ENCODE measurements around the gene PRMT7.

PRMT7 gene

DNA sequence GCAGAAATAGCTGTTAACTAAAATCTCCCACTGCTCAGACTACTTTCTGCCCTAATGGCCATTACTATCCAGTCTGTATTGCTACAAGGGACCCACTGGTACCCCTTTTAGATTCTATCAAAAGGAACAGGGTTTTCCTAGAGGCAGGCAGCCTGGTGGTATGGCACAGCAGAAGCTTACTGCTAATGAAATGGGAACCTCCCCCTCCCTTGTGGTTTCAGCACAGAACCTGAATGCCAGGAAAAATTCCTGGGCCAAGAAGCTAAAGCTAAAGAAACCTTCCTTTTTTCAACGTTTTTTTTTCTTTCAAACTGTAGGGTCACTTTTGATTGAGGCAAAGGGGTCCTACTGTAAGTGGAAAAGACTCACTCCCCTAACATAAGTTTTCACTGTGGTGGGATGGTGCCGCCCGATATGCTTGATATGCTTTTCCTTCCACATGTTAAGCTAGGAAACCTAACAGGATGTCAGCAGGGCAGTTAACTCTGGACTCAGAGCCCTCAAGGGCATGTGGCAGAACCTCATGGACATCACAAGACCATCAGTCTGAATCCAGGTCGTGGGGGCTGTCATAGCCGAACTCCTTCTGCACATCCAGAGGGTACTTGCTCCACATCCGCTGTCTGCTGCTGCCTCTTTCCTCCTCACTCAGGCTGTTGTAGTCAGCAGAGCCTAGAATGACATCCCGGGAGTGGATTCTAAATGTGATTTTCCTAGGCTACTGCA, 9.9 kb upstream of the PRMT7 start:
- DNase-seq (ENCODE audit: low read depth in 2 of 2) = no peak

DNA sequence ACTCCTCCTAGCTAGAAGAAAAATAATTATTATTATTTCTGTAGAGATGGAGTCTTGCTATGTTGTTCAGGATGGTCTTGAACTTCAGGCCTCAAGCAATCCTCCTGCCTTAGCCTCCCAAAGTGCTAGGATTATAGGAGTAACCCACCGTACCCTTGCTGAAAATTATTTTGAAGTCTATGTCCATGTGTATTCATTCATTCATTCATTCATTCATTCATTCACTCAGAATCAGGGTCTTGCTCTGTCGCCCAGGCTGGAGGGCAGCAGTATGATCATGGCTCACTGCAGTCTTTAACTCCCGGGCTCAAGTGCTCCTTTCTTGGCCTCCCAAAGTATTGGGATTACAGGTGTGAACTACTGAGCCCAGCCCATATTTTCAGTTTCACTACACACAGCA, 4.2 kb upstream of the PRMT7 start:
- DNase-seq (ENCODE audit: low read depth in 2 of 2) = no peak

DNA sequence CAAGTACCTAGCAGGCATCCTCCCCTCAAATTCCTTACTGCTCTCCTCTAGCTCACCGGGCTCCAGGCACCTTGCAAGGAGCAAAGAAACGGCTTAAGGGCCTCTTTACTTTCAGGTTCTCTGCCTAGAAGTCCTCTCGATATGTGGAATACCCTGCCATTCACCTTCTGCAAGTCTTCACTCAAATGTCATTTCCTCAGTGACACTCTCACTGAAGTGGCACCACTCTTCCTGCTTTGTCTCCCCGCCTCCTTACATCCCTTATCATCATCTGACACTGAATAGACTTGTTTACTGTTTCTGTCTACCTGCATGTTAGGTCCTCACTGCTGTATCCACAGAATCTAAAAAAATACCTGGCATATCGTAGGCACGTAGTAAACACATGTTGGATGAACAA, 1.0 kb upstream of the PRMT7 start:
- no peak for DNase-seq (ENCODE audit: low read depth in 2 of 2)

DNA sequence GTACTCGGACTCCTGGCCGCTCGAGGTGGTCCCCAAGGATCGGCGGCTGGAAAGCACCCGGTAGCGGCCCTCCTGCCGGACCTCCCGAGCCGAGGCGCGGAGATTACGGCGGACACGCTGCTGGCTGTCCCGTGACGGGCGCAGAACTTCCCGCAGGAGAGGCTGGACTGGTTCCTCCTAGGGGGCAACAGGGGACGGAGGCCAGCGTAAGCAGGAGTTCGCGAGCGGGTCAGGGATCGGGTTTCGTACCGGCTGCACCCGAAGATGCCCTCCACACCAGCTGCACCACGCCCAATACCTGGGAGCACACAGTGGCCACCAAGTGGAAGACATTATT, 414 bp upstream of the PRMT7 start:
- no peak for DNase-seq (ENCODE audit: low read depth in 2 of 2)

DNA sequence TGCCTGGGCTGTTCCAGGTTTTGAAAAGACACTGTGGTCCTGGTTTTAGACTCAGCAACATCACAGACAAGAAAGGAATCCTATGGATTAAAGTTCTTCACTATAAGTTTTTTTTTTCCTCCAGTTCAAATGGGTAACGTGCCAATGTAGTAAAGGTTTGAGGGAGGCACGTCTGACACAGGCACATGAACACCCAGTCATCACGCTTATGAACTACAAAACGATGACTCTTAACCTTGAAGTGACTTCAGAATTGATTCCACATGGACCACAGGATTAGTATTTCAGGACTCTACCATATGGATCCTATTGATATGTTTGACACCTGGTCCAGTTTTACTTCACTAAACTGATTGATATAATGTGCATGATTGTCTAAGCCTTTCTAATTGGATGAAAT, 2.3 kb downstream of the PRMT7 start:
- no peak for DNase-seq (ENCODE audit: low read depth in 2 of 2)

DNA sequence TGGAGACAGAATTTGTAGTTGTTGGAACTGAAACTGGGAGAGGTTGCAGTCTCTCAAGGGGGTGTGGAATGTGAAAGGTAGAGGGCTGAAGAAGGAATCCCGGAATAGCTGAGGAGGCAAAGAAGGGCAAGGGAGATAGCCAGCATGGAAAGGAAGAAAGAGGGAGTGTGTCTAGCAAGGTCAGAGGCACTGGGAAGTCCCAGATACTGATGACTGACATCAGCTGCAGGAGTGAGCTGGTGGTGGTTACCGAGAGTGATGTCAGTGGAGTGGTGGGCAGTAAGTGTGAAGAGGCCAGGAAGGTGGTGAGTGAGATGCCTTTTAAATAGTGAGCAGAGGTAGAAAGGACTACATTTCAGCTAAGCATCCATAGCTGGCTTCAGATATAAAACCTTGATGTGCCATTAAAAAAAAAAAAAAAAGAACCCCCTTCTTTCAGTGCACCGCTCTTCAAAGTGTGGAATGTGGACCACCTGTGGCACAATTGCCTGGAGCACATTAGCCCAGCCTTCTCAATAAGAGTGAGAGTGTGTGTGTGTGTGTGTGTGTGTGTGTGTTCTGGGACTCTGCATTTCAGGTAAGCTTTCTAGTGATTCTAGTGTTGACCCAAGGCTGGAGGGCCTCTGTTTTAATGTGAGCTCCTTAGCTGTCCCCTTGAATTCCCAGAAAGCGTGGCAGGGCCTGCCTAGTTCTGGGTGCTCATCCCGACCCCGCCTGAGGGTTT, 8.5 kb downstream of the PRMT7 start:
- peak; percentile 30 to 59 for DNase-seq (ENCODE audit: low read depth in 2 of 2)

DNA sequence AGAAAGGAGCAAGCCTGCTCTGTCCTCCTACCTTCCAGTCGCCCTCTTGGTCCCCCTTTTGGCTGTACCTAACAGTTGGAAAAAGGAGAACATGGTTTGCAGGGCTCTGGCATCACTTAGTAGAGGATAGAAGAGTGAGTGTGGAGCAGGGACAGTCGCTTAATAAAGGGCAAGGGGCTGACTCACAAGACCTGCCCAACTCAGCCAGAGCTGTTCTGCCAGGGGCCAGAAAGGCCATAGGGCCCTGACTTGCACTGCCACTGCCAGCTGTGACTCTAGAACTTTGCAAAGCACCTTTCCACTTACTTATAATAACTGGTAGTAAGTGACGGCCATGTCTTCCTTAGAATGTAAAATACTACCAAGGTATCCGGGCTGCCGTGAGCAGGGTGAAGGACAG, 13.5 kb downstream of the PRMT7 start:
- DNase-seq (ENCODE audit: low read depth in 2 of 2) = no peak

DNA sequence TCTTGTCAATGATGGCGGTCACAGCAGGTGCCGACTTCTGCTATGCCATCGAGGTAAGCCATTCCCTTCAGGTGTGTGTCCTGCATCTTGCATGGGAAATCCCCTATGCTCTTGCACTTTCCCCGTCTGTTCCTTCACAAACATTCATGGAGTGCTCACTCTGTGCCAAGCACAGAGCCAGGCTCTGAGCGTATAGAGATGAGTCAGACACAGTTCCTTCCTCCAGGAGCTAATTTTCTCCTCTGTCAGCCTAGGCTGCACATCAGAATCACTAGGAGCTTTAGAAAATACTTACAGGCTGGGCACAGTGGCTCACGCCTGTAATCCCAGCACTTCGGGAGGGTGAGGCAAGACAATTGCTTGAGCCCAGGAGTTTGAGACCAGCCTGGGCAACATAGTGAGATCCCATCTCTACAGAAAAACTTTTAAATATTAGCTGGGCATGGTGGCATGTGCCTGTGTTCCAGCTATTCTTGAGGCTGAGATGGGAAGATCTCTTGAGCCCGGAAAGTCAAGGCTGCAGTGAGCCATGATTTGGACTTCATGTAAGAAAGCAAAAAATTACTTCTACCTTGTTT, 14.1 kb downstream of the PRMT7 start:
- DNase-seq (ENCODE audit: low read depth in 2 of 2) = no peak

DNA sequence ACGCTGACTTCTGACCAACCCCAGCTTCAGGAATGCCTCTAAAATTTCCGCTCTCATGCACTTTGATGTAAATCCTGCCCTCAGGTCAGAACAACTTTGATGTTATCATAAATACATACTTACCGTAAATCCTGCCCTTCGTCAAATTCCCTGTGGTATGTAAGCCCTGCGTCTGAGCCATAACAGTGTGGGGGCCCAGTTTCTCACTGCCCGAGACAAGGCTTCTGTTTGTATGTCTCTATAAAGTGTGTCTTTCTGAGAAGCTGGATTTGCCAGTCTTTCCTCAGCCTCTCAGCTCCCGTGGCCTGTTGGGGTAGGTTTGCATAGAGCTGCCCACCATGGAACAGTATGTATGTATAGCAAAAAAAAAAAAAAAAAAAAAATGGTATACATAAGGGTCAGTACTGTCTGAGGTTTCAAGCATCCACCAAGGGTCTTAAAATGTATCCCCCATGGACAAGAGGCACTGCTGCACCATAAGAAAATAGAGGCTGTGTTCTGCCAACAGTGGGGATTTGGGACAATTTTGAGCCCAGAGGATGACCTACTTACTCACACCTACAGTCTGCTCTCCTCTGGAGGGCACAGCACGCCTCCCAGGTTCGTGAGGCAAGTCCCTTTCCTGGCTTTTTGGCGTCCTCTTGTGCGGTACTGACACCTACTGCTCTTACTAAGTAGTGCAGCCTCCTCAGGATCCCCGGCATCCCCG, 17.5 kb downstream of the PRMT7 start:
- peak; percentile 64 to 74 for DNase-seq (ENCODE audit: low read depth in 2 of 2)

DNA sequence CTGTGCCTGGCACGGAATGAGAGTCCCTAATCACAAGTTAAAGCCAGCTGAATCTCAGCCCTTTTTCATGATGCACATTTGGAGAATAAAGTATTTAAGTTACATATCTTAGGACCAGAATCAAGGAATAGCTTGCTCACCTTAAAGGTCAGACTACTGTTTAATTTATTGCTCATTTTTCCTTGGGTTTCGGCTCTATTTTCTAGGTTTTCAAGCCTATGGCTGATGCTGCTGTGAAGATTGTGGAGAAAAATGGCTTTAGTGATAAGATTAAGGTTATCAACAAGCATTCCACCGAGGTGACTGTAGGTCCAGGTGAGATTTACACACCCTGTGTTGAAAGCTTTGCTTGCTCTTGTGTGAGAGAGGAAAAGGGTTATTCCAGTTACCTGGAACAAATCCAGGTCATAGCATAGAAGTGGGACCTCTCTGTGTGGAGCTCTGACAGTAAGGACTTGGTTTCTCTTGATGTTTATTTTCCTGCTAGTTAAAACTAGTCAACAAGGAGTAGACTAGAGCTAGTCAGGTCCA, 18.1 kb downstream of the PRMT7 start:
- DNase-seq (ENCODE audit: low read depth in 2 of 2) = no peak

DNA sequence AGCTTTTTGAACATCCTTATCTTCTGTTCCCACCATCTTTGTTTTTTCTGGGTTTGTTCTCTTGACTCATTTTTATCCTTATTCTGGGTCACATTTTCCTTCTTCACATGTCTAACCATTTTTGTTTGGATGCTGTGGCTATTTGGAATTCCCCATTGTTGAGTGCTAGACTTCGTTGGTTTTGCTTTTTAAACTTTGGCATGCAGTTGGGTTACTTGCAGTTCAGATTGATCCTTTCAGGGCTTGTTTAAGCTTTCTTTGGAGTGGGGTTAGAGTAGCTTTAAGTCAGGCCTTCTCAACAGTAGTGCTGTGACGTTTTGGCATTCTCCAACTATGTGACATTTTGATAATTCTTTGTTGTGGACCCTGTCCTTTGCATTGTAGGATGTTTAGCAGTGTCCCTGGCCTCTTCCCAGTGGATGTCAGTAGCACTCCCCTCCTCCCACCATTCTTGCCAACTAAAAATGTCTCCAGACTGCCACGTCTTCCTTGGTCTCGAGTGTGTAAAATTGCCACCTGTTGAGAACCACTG, 21.1 kb downstream of the PRMT7 start:
- no peak for DNase-seq (ENCODE audit: low read depth in 2 of 2)

DNA sequence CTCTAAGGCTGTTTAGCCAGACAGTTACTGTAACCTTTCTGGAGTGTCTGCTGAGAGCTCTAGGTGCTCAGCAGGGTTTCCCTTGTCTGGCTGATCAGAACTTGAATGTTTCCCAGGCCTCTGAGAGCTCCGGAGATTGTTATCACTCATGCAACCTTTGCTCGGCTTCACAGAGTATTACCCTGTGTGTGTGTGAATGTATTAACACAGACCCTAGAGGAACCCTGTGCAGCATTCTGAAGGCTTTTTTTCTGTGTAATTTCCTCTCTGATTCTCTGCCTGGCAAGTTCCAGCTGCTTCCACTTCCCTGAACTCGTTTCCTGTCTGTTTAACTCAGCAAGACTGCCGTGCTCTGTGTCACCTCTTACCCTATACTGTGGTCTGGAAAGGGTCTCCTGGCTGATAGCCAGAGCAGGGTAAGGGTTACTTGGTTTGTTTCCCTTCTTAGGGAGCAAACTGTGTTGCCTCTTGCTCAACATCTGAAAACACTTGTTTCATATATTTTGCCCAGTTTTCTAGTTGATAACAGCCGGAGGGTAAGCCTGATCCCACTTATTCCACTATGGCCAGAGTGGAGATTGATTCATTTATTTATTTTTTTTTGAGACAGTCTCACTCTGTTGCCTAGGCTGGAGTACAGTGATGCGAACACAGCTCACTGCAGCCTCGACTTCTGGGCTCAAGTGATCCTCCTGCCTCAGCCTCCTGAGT, 21.7 kb downstream of the PRMT7 start:
- DNase-seq (ENCODE audit: low read depth in 2 of 2) = no peak

DNA sequence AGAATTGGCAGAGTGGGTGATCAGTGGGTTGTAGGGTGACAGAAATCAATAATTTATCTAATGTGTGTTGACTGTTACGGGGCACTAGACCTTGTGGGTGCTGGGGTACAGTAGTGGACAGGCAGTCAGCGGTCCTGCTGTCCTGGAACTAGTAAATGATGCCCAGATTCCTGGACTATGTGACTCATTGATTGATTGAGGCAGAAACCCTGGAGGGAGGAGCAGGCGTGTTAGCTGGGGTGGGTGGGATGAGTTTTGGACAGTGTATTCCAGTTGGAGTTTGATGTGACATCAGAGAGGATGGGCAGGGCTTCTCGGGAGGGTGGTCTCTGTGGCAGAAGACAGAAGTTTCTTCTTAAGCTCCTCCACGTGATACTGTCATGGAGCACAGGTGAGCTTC, 24.4 kb downstream of the PRMT7 start:
- DNase-seq (ENCODE audit: low read depth in 2 of 2) = no peak

DNA sequence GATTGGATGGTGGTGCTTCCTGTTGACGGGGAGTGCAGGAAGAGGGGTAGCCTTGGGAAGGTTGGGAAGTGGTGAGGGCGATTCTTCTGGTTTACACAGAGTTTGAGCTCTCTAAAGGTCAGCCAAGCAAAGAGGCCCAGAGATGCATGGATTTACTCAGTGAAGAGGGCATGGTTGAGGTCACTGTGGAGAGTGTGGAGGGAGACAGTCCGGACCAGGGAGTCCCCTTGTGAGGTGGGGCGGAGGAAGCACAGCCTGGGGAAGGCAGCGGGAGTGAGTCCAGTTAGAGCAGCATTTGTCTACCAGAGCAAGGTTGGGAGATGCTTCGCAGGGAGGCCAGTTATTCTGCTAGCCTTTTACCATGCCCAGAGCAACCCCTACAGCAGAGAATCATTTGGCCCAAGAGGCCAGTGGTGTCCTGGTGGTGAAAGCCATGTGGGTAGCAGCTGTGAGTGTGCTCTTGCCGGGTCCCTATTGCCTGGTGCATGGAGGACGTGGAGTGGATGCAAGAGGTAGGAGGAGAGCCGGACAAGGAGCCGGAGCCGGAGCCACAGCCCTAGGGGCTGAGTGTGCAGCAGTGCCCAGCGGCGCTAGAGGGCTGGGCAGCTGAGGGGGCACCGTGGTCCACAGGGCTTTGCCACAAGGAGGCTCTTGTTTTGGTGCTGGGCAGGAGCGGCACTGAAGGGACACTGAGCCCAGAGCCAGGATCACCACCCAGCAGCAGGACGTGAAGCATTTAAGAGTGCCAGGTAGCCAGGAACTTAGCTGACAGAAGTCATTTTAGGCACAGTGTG, 27.7 kb downstream of the PRMT7 start:
- no peak for DNase-seq (ENCODE audit: low read depth in 2 of 2)

DNA sequence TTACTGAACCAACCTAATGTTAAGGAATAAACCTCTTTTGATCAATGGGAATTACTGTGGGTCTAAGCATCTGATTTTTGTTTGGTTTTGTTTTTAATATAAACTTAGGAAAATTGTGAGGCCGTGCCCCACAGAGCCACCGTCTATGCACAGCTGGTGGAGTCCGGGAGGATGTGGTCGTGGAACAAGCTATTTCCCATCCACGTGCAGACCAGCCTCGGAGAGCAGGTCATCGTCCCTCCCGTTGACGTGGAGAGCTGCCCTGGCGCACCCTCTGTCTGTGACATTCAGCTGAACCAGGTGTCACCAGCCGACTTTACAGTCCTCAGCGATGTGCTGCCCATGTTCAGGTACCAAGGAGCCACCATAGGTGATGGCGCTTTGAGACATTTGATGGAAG, 28.4 kb downstream of the PRMT7 start:
- no peak for DNase-seq (ENCODE audit: low read depth in 2 of 2)

DNA sequence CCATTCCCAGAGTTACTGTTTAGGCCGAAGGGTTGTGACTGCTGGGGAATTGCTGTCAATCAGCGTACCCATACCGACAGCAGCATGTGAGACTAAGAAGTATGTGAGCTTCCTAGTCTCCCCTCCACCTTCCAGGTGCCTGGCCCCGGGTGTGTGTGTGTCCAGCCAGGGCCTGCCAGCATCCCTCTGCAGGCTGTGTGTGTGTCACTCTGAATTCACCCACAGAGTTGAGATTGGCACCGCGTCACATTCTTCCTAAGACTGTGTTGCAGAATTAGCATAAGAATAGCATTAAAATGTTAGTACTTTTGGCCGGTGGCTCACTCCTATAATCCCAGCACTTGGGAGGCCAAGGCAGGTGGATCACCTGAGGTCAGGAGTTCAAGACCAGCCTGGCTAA, 31.8 kb downstream of the PRMT7 start:
- no peak for DNase-seq (ENCODE audit: low read depth in 2 of 2)

DNA sequence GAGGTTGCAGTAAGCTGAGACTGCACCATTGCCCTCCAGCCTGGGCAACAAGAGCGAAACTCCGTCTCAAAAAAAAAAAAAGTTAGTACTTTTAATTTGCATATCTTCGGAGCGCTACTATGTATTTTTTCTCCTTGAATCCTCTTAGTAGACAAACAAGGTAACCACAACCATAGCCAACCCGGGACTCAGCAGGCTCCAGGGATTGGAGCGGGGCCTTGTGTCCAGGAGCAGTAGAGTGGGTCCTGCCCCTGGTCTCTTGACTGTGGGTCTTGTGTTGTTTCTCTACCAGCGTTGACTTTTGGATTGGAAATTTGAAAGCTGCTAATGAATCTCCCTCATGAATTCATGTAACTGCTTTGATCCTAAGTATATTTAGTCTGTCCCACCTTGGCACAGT, 32.3 kb downstream of the PRMT7 start:
- DNase-seq (ENCODE audit: low read depth in 2 of 2) = no peak

DNA sequence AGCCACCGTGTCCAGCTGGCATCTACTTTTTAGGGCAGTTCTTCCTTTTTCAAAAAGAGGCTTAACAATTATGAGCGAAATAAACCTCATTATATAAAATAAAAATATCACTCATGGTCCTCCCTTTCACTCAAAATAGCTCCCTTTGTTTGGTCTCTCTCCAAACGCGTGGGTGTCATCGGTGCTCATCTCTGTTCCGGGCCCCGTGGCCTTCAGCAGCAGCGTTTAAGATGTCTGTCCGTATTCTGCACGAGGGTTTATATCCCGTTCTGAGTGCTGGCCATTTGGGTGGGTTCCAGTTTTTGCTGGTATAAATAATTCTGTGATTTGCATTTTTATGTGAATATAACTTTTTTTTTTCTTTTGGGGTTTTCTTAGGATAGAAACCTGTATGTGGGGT, 33.4 kb downstream of the PRMT7 start:
- no peak for DNase-seq (ENCODE audit: low read depth in 2 of 2)

DNA sequence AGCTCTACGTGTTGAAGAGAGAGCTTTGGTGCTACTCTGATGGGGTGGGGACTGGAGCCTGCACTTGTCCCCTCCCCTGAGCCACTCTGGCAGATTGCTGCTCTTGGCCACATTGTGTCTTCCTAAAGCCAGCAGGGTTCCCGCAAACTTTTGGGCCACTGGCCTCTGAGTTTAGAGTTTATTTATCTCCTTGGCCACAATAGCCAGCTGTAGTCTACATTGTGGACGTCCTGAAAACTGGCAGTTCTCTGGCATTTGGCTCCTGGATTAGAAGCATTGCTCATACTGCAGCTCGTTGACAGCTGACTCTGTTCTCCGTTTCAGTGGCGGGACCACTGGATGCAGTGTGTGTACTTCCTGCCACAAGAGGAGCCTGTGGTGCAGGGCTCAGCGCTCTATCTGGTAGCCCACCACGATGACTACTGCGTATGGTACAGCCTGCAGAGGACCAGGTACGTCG, 34.6 kb downstream of the PRMT7 start:
- no peak for DNase-seq (ENCODE audit: low read depth in 2 of 2)

DNA sequence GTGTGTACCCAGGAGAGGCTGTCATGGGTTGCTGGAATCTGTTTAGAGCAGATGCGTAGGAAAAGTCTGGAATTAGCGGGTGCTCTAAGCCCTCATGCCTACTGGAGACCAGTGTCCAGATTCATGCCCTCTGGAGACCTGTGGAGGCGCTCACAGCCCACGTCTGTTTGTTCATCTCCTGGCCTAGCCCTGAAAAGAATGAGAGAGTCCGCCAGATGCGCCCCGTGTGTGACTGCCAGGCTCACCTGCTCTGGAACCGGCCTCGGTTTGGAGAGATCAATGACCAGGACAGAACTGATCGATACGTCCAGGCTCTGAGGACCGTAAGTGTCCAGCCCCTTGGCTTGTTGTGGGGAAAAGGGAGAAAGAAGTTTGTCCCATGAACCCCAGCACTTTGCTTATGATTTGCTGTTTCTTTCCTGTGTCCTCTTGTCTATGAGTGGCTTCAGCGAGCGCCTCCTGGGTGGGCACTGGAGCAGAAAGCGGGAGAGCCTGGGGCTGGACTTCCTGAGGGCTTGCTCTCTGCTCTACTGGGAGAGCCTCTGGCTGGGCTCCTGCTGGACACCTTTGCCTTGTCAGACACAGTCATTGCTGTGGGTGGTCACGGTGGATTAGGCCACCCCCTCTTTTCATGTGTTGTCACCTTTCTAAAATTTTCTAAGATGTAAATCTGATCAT, 35.3 kb downstream of the PRMT7 start:
- DNase-seq (ENCODE audit: low read depth in 2 of 2) = no peak
